ENCODE results near the gene ARGLU1.
A peak's percentile ranks its signal among the peaks of the same experiment; 100 is the strongest.

Gene ARGLU1

DNA sequence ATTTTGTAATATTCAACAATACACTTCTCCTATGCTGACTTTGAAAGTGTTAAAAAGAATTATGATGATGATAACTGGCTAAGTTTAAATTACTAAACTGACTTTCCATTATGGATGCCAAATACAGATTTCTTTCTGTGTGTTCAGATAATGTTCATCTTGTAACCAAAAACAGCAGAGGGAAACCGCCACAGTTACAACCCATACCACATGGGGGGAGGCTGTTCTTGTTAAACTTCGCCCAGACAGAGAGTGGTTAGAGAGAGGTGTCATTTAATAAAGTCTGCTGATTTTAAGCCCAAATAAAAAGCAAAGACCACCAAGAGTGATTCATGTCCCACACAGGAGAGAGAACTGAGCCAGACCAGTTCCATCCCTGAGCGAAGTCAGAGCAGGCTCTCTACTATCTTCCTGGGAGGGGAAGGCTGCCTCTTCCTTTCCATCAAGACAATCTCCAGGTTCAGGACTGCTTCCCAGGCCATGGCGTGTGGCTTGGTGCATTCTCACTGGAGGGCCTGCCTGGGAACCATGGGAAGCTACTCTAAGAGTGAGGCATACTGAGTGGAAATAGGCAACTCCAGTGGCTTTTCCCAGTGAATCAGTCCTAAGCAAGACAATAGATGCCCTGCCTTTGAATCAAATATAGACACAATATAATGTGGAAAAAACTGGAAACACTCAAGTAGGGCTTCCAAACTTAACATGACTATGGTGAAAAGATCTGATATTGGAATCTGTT, 50.7 kb downstream of the ARGLU1 start:
- TF ChIP-seq CTCF (IDR thresholded peaks at IDR 0.05; ENCODE audit: control insufficient read depth, insufficient read depth, low read depth, low read length, missing control alignments), result no peak
- H3K4me3 ChIP-seq (ENCODE audit: control insufficient read depth, low read depth, low read length), result no peak overlapping the region

GRCh38 chr13:106515635-106516254, 52.2 kb downstream of the ARGLU1 start:
- no peak overlapping the region for H3K4me3 ChIP-seq (ENCODE audit: control insufficient read depth, low read depth, low read length)
- DNase-seq (ENCODE audit: low read depth), result no peak
- no peak for TF ChIP-seq CTCF (IDR thresholded peaks at IDR 0.05; ENCODE audit: control insufficient read depth, insufficient read depth, low read depth, low read length, missing control alignments)

More for the DNA sequence above, 50.7 kb downstream of the ARGLU1 start:
- no peak for DNase-seq (ENCODE audit: low read depth)

DNA sequence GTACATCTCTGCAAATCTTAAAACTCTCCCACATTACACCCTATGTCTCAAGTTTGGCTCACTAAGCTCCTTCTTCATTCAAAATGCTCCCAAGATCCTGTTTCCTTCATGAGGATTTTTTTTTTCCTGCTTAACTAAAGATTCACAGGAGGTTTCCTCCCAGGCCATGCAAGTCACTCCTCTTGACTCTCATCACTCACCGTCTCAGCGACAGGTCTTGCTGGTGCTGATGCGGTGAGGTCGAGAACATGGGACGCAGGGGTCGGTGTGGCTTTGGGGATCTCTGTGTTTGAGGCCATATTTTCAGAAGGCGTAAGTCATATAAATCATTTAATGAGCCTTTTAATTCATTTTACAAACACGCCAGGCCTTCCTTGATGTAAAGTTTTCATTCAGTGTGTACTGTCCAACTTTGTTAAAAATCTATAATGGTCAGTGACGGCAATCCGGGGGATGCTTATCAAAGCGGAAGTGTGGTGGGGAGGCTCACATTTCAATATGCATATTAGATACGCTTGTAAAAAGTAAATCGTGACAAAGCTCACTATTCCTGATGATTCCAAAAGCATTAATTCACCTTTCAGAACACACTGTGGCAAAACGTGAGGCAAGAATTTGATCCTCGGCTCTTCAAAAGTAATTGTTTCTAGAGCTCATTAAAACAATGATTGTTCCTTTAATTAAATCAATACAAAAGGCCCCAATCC, 52.9 kb downstream of the ARGLU1 start:
- H3K4me3 ChIP-seq (ENCODE audit: control insufficient read depth, low read depth, low read length), result no peak overlapping the region
- no peak for TF ChIP-seq CTCF (IDR thresholded peaks at IDR 0.05; ENCODE audit: control insufficient read depth, insufficient read depth, low read depth, low read length, missing control alignments)
- no peak for DNase-seq (ENCODE audit: low read depth)

GRCh38 chr13:106513025-106513983, 54.6 kb downstream of the ARGLU1 start:
- DNase-seq (ENCODE audit: low read depth), result no peak
- no peak overlapping the region for H3K4me3 ChIP-seq (ENCODE audit: control insufficient read depth, low read depth, low read length)
- TF ChIP-seq CTCF (IDR thresholded peaks at IDR 0.05; ENCODE audit: control insufficient read depth, insufficient read depth, low read depth, low read length, missing control alignments), result no peak

- peak; percentile 93 for DNase-seq (ENCODE audit: low read depth)
- peak overlapping the region; percentile 14 for H3K4me3 ChIP-seq (ENCODE audit: control insufficient read depth, low read depth, low read length)
- no peak for TF ChIP-seq CTCF (IDR thresholded peaks at IDR 0.05; ENCODE audit: control insufficient read depth, insufficient read depth, low read depth, low read length, missing control alignments)
Observed at GRCh38 chr13:106507560-106508274, 60.2 kb downstream of the ARGLU1 start.
